UCSD-AML1 (cell line): ENCODE results near the gene GALNT7.

Experiments used
- DNase-seq: peaks from one replicate; lab custom pipeline; 2025; ENCODE audit not compliant: unreplicated experiment; lab: John Stamatoyannopoulos, UW

GALNT7 gene

DNA sequence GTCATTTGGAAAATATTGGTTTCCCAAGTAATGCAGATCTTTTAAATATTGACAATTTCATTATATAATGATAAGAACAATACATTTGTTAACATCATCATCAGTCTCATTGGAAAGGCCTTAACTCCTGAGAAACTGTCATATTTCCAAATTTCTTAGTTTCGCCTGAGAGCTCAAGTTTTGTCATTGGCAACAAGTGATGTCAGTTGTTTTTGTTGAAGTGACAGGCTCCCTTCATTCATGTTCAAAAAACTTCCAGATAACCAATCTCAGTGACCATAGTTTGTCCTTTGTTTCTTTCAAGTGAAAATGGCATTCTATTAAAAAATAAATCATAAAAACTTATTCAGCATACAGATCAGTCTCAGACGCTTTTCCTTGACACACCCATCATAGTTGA lies 93.8 kb downstream of the GALNT7 start:
- no peak for DNase-seq

DNA sequence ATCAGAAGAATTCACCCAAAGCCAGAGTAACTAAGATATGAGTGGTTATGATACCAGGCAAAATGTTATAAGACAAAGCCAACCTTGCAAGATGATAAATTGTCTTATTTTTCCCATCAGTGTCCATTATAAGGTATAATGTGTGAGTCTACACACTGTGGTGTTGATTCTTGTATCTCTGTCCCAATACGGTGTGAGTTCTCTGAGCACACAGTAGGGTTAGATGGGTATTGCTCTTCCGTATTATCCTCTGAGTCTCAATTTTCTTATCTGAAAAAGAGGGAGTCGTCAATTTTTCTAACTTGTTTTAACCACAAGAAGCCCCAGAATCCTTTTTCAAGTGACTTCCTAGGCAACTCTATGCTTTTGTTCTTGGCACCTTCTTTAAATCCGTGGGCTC lies 95.6 kb downstream of the GALNT7 start:
- no peak for DNase-seq

DNA sequence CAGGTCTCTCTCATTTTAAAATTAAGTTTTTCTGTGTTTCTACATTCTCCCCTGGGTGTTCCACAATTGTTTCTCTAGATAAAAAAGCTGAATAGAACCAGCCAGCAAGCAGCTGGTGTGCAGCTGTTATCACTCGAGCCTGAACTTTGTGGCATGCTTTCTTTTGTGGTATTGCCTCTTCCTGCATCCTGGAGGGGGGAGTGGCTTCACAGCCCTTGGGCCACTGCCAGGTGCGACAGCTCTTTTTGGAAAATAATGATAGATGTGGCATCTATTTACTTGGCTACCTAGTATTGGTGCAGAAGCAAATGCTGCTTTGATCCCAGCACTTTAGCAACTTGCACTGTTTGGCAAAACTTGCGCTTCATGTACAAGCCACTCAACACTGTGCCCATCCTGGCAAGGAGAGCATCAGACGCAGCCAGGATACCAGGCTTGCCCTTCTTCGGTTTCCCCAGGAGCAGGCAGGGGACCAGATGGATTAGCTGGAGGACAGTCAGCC lies 96.1 kb downstream of the GALNT7 start:
- peak; percentile 21 for DNase-seq

DNA sequence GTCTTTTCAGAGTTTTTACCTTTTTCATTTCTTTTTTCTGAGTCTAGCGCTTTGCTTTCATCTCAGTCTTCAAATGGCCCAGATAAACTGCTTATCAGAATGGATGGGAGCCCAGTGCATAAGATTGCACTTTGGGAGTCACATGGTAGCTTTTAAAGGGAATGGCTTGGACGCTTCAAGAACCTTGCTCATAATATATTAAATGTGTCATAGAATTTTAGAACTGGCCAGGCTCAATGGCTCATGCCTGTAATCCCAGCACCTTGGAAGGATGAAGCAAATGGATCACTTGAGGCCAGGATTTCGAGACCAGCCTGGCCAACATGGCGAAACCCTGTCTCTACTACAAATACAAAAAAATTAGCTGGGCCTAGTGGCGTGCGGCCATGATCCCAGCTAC lies 97.1 kb downstream of the GALNT7 start:
- no peak for DNase-seq

DNA sequence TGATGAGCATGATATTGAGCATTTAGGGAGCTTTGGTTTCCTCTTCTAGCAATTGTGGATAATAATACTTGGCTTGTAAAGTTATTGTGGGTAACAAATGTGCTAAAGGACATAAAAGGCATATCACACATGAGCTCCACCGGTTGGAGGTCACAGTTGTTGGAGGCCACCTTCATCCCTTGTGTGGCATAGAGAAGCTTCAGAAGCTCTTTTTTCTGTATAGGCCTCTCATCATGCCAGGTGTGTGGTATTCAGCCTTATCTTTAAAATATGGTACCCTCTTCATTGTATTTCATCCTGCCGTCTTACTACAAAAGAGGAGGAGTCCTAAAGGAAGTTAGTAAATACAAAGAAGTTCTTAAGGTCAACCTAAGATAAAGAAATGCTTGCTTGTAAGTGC lies 99.1 kb downstream of the GALNT7 start:
- no peak for DNase-seq

DNA sequence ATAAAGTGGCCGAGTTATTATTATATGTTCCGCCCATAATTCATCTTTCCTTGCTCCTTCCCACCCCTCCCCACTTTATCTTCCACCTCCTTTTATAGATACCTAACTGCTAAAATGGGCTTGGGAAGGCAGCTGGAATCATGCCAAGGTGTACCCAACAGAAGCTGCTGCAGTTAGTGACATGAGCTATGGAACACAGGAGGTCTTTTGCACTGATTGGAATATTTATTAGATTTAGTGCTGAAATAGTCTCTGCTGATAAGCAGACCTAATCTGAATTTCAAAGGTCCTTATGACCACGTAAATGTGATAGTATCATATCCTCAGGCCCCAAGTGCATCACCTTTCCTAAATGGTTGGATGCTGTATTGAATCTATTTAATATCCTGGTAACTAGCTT lies 100.7 kb downstream of the GALNT7 start:
- no peak for DNase-seq

DNA sequence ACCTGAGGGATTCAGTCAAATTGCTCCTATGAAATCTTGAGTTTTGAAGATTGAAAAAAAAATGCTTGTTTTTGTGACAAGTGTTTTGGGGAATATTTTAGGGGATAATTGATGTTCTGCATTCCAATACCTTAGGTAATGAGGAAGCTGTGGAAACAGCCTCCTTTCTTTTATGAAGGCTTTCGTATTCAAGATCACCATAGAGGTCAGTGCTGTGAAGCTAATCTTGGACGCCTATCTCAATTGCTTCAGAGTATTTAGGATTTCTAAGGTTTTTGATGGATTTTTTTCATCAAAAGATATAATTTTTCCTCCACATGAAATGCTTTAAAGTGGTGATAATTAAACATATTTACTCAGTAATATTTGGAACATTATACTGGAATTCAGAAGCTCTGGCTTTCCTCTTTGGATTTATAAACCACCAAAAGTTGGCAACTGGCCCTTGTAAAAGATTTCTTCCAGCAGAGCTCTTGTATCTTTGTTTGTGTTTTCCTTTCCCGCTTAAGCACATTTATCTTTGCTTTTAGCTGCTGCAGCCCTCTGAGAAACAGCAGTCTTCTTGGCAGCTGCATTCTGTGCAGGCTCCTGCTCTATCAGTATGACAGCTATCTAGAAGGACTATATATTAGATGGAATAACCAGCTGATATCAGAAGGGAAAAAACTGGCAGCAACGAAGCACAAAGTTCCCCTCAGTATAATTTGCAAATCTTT lies 101.9 kb downstream of the GALNT7 start:
- no peak for DNase-seq

DNA sequence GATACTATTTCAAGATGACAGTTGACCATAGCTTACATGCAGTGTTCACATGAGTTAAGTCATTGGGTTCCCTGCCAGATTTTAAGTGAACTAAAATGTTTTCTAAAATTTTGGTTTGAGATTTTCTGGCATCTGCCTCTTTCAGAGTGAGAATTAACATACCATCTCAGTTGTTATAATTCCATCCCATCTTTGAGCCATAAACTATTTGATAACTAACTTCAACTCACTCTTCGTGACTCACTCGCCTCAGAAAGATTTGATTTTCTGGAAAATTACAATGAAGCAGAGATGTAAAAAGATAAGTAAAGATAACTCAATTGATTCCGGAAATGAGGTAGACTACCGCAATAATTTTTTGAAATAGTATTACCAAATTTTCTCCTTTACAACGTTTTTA lies 103.7 kb downstream of the GALNT7 start:
- no peak for DNase-seq

DNA sequence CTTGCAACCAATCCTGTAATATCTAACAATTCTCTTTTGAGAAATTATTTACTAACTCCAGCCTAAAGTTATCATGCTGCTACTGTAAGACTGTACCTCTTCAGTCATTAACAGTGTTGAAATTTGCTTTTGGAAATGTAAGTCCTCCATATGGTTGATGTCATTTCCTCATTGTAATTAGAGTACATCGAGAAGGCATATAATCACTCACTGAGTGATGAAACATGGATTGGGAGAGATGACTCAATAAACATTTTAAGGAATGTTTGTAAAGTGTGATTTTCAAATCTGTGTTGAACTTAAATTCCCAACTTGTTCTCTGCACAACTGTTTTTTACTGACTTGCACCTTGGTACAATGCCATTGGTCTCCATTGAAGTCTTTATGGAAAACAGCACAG lies 104.4 kb downstream of the GALNT7 start:
- DNase-seq: no peak

DNA sequence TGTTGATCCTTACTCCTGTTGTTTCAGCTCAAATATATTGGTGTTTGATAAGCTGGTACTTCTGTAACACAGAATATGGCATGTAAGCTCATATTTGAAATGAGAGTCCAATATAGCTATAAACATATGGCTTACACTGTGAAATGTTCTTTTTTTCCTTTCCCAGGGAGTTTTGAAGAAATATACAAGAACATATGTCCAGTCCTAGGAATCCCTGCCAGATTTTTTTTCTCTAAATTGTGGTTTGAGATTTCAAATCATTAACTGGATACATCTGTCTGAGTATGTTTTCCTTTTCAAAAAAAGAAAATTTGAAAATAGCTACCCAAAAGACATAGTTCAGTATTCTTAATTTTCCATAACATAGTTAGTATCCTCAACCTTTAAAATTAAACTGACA lies 105.3 kb downstream of the GALNT7 start:
- DNase-seq: no peak

DNA sequence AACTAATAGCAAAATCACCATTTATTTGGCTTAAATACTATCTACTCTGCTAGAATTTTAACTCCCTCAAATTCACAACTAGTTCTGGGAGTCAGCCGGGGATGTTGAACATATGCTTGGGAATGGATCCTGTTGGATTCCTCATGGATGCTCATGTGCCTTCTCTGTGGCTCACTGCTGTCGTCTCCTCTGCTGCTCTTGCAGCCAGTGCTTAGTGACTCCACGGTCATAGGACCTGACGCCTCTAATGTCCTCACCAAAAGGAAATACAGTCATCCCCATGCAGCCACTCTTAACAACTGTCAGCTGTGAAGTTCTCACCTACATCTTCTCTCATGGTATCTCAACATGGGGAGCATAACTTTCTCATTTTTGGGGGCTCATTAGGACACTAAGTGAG lies 106.1 kb downstream of the GALNT7 start:
- DNase-seq: no peak

DNA sequence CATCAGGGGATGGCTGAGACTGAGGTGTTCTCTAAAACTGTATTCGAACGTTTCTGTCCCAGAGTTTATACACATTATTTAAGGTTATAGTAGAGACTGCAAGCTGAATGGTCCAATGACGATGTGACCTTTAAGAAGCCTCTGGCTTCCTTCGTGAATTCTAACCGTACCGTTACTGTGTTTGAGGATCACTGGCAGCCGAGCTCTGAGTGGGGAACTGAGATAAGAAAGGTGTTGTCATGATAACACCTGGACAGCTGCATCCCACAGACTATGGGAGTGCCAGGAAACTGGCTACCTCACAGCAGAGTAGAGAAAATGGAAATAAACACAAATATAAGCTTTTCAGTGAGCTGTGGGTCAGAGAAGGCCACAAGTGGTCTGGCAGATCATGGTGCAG lies 106.5 kb downstream of the GALNT7 start:
- no peak for DNase-seq

DNA sequence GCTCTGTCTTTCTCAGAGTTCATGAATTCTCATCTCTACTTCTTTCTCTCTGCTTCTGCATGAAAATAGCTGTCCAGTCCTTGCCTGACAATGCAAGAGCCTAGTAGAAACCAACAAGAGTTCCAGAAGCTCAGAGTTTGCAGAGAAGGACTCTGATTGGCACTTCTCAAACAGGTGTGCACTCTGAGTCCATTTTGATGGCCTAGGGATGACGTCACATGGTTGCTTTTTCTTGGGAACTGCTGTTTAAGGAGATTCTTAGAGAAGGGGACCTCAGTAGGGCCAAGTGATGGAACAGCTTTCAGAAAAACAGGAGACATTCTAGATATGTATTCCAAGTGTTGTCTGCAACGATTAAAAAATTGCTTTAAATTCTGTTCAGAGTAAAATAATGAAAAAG lies 108.7 kb downstream of the GALNT7 start:
- no peak for DNase-seq

DNA sequence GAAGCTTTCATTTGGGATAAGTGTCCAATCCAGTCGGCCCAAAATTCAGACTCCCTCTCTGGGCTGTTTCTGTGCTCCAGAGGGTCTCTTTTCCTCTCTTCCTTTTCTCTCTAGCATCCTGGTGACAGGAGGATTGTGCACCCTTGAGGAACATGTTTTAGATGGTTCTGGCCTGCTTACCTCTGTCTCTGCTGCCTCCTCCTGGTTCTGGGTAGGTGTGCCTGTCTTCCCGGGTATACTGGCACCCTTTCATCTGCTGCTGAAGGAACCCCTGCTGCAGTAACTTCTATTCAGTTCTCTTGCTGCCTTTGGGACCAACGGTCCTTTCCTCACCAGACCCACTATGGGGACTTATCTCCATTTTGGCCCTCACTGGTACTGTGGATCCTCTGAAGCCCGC lies 112.4 kb downstream of the GALNT7 start:
- DNase-seq: peak; percentile 24

DNA sequence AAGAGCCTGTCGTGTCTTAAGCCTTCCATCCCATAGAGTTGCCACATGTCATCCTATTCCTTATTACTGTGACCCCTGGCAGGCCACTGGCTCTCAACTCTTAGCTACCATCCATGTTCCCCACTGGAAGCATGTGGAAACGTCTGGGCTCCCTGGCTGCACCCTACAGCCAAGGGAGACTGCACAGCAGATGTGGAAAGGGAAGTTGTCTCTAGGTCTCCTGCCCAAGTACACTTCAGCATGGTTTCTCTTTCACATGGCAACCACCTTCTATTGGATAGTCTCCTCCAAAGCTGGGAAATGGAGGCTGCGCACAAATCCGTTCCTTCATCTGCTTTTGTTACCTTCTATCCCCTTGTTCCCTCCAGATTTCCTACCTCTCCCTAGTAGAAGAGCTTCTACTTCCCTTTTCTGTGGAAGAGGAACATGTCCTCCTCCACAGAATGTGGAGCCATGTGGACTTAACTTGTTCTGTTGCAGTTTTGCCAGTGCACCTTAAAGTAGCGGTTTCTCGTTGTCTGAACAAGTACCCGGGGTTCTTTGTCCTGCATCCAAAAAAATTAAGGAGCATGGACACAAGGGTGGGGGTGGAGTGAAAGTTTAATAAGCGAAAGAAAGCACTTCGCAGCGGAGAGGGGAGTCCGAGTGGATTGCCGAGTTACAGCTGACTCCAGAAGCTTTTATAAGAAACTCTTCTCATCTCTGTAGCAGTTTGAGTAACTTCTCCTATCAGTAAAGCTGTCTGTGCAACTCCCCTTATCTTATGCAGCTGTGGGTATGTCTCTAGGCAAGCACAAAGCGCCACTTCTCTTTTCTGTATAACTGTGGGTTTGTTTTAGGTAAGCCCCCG lies 113.0 kb downstream of the GALNT7 start:
- DNase-seq: peak; percentile 32

DNA sequence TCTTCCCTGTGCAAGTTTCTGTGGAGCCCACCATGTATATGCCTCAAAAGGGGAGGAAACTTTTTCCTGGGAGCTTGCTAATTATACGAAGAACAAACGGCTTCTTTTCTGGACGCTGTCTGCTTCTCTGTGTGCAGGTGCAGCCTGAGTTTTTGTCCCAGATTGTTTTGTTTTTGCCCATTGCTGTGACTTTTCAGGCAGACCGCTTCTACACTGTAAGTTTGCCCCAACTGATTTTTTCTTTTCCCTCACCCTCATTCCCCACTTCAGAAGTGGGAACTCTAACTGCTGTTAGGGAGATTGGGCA lies 113.6 kb downstream of the GALNT7 start:
- DNase-seq: no peak

DNA sequence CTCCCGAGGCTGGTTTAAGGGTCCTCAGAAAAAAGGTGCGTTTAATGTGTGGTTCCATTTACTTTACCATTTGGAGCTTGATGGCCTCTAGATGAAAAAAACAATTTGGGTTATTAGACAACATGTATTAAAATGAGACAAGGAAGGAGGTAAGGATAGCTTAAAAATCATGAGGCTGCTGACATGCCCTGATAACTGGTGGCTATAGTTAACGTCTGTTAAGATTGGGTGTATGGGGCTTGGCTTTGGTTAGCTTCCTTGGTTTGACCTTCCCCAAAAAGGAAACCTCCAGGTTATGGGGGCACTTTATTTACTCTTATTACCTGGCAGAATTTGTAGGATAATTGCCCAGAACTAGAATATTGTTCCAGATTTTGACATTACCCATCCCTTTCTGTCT lies 114.0 kb downstream of the GALNT7 start:
- no peak for DNase-seq

DNA sequence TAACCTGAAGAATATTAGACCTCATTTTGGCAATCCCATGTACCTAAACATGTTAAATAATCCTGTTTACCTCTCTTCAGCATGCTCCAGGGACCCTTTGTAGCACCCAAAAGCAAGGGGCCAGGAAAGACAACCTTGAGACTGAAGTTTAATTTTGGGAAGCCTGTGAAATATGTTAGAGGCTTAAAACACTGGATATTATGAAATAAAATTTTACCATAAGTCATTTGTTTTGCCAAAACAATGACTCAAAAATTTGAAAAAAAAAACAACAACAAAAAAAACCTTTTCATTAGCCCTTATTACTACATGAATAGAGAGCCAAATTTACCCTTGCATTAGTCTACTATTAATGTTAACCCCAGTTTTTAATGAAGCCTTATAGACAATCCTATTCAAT lies 115.9 kb downstream of the GALNT7 start:
- DNase-seq: no peak

DNA sequence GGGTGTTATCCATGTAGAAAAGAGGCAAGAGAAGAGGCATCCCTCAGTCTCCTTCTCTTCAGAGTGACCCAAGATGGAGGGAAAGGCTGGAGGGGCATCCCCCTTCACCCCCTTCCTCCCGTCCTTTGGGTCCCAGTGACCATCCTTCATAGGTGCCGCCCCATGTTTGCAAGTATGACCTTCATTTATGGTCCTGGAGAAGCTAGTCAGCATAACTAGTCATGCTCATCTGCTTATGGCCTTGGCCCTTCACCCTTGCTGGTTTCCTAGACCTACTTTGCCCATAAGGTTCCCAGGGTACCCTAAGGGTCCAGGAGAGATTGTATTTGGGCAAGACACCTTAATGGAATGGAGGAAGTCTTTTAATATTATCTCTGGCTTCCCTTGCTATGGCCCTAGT lies 118.9 kb downstream of the GALNT7 start:
- no peak for DNase-seq

DNA sequence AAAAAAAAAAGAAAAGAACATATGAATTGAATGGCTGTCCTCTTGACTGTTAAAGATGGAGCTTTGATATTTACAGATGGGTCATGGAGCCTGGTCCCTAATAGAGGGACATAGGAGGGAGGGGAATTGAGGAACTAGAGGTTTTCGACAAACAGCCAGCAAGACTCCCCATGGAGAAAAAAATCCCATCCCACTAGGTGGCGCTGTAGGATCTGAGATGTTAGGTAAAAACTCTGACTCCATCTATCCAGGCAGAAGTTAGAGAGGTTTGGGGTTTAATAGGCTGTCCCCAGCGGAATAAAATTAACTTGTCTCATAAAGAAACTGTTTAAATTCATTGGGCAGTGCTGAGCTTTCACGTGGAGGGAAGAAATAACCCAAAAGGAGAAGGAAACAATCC lies 119.7 kb downstream of the GALNT7 start:
- peak; percentile 30 for DNase-seq

DNA sequence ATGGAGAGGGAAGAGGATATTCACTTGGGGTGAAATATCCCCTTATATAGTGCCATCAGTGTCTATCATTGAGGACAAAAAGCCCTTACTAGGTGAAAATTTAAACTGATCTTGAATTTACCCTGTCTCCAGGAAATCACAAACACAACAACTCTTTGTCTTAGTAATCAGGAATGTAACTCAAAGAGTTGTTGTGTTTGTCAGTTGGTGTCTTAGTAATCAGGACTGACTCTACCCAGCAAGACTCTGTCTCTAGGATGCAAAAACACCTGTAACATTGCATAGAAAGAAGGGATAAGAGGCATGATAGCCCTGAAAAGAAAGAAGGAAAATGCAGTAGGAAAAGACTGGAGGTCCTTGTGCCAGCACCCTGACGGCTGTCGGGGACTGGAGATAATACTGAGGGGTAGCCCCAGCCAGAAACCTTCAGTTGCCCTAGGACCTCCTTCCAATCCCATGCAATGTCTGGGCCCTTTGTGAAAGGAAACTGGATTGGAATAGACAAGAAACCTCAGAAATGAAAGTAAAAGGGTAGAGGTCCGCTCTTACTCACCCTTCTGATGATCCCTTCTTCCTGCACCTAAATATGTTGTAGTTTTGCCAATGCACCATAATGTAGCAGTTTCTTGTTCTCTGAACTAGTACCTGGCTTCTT lies 120.2 kb downstream of the GALNT7 start:
- no peak for DNase-seq

DNA sequence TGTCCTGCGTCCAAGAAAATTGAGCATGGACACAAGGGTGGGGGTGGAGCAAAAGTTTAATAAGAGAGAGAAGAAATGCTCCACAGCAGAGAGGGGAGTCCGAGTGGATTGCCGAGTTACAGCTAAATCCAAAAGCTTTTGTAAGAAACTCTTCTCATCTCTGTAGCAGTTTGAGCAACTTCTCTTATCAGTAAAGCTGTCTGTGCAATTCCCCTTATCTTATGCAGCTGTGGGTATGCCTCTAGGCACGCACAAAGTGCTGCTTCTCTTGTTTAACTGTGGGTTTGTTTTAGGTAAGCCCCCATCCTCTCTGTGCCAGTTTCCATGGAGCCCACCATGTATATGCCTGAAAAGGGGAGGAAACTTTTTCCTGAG lies 120.7 kb downstream of the GALNT7 start:
- DNase-seq: no peak
